Stomach (tissue), 4 donors: Measurements from ENCODE around the gene EXOC2.

Source experiments
- POLR2A ChIP-seq, 4 donors: fragments of 450-650 bp; IDR thresholded peaks; one replicate each; pipeline ENCODE4 v1.6.1; 2016; ENCODE audit warnings: antibody characterized with exemption in 4 of 4, control low read depth in 2 of 4, mild to moderate bottlenecking in 1 of 4, moderate library complexity in 1 of 4
- POLR2AphosphoS5 ChIP-seq, 3 donors: sonication (generic); formaldehyde crosslinking; IDR thresholded peaks; one replicate each; pipeline ENCODE4 v1.6.1; 2016; ENCODE audit warnings: antibody characterized with exemption in 3 of 3
- TF ChIP-seq, protein P1 (sequence below), 7 experiments: fragments of 450-650 bp in 4 of 7; fragments of 200-600 bp in 3 of 7; sonication (generic) in 3 of 7; IDR thresholded peaks; one replicate each; pipeline ENCODE4 v1.5.1; 2016 to 2019; ENCODE audit warnings: antibody characterized with exemption in 7 of 7, control low read depth in 2 of 7, mild to moderate bottlenecking in 1 of 7

DNA sequence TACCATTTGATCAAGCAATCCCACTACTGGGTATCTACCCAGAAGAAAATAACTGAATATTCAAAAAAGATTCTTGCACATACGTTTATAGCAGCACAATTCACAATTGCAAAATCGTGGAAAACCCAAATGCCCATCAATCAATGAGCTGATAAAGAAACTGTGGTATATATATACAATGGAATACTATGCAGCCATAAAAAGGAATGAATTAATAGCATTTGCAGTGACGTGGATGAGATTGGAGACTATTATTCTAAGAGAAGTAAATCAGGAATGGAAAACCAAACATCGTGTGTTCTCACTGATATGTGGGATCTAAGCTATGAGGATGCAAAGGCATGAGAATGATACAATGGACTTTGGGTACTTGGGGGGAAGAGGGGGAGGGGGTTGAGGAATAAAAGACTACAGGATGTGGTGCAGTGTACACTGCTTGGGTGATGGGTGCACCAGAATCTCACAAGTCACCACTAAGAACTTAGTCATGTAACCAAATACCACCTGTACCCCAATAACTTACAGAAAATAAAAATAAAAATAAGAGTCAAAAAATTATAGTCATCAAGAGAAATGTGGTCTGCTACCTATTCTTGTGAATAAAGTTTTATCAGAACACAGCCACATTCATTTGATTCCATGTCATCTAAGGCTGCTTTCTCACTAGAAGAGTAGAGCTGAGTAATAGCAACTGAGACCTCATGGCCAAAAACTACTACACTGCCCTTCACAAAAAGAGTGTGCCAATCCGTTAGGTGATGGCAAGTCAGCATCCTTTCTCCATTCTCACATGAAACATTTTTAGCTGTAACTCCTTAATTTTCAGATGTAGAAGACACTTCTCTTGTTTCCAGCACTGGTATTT lies 27.3 kb downstream of the EXOC2 start:
- TF ChIP-seq, protein P1, sequence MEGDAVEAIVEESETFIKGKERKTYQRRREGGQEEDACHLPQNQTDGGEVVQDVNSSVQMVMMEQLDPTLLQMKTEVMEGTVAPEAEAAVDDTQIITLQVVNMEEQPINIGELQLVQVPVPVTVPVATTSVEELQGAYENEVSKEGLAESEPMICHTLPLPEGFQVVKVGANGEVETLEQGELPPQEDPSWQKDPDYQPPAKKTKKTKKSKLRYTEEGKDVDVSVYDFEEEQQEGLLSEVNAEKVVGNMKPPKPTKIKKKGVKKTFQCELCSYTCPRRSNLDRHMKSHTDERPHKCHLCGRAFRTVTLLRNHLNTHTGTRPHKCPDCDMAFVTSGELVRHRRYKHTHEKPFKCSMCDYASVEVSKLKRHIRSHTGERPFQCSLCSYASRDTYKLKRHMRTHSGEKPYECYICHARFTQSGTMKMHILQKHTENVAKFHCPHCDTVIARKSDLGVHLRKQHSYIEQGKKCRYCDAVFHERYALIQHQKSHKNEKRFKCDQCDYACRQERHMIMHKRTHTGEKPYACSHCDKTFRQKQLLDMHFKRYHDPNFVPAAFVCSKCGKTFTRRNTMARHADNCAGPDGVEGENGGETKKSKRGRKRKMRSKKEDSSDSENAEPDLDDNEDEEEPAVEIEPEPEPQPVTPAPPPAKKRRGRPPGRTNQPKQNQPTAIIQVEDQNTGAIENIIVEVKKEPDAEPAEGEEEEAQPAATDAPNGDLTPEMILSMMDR (IDR thresholded peaks at IDR 0.05): no peak
- TF ChIP-seq POLR2A (IDR thresholded peaks at IDR 0.05) (no peak), POLR2AphosphoS5 (IDR thresholded peaks at IDR 0.05) (no peak)
